GM21723 (cell line): ENCODE results near the gene ACTN1.

Experiments
- ATAC-seq: cut with Tn5 transposase; IDR thresholded peaks from one replicate; pipeline ENCODE4 v1.9.1; 2021; ENCODE audit warnings: mild to moderate bottlenecking, moderate library complexity; ENCODE audit not compliant: unreplicated experiment

The ACTN1 gene

GRCh38 chr14:68951800-68952530 is 27.1 kb downstream of the ACTN1 start:
- ATAC-seq, result no peak

- ATAC-seq, result no peak
These were observed 27.9 kb downstream of the ACTN1 start for GRCh38 chr14:68951035-68951797.

GRCh38 chr14:68950111-68950510 is 29.0 kb downstream of the ACTN1 start:
- no peak for ATAC-seq

- no peak for ATAC-seq
These were observed 29.5 kb downstream of the ACTN1 start for GRCh38 chr14:68949601-68949965.

GRCh38 chr14:68948686-68949600 is 30.2 kb downstream of the ACTN1 start:
- no peak for ATAC-seq

- ATAC-seq, result no peak
These were observed 31.3 kb downstream of the ACTN1 start for GRCh38 chr14:68947802-68948201.

GRCh38 chr14:68946489-68946822 is 32.6 kb downstream of the ACTN1 start:
- no peak for ATAC-seq

- ATAC-seq, result no peak
These were observed 33.3 kb downstream of the ACTN1 start for GRCh38 chr14:68945585-68946488.

- ATAC-seq, result no peak
These were observed 33.9 kb downstream of the ACTN1 start for GRCh38 chr14:68945190-68945584.

GRCh38 chr14:68944162-68944561 is 34.9 kb downstream of the ACTN1 start:
- ATAC-seq, result no peak

- no peak for ATAC-seq
These were observed 36.0 kb downstream of the ACTN1 start for GRCh38 chr14:68943107-68943506.

- no peak for ATAC-seq
These were observed 36.6 kb downstream of the ACTN1 start for GRCh38 chr14:68942296-68943035.

- ATAC-seq, result no peak
These were observed 37.3 kb downstream of the ACTN1 start for GRCh38 chr14:68941820-68942219.

- ATAC-seq, result no peak
These were observed 38.4 kb downstream of the ACTN1 start for GRCh38 chr14:68940614-68941185.

GRCh38 chr14:68939893-68940613 is 39.0 kb downstream of the ACTN1 start:
- ATAC-seq, result no peak

- no peak for ATAC-seq
These were observed 39.8 kb downstream of the ACTN1 start for GRCh38 chr14:68939181-68939892.

- no peak for ATAC-seq
These were observed 40.6 kb downstream of the ACTN1 start for GRCh38 chr14:68938271-68939150.
